CD4-positive, alpha-beta memory T cell (primary cell): ENCODE data around the gene WASF1. TPM values are rescaled to one million over a fixed set of nuclear protein-coding genes. Genes with fewer than 3 reads are reported as not detected.

Experiments used
- CTCF ChIA-PET: fragments of 350-600 bp; sonication (Branson Sonifier 250); formaldehyde crosslinking; loops from one replicate; lab custom pipeline; 2021; ENCODE audit warnings: inconsistent platforms; ENCODE audit not compliant: partially characterized antibody; lab: Charles Lee
- POLR2A ChIA-PET: fragments of 350-600 bp; sonication (Branson Sonifier 250); formaldehyde crosslinking; loops from one replicate; lab custom pipeline; 2021; ENCODE audit not compliant: partially characterized antibody; lab: Charles Lee
- DNase-seq, 5 donors: peaks; one replicate each; pipeline versions ENCODE4 v3.0.0 to v3.0.0-alpha.2; 2020 to 2022; ENCODE audit warnings: mixed read lengths in 1 of 5
- H3K27ac ChIP-seq: one replicate; pipeline ENCODE4 v1.7.0; 2013; ENCODE audit warnings: low read depth, low read length
- H3K27me3 ChIP-seq: 2 replicates; pipeline ENCODE4 v1.7.0; 2013; ENCODE audit warnings: mild to moderate bottlenecking, low read length, moderate library complexity; ENCODE audit not compliant: insufficient read depth
- H3K36me3 ChIP-seq: 2 replicates; pipeline ENCODE4 v1.7.0; 2013; ENCODE audit warnings: mild to moderate bottlenecking, low read length, moderate library complexity; ENCODE audit not compliant: insufficient read depth
- H3K4me1 ChIP-seq: 2 replicates; pipeline ENCODE4 v1.7.0; 2013; ENCODE audit warnings: mild to moderate bottlenecking, low read length, moderate library complexity; ENCODE audit not compliant: insufficient read depth
- H3K4me3 ChIP-seq, 2 donors: one replicate each; pipeline ENCODE4 v1.7.0; 2013; ENCODE audit warnings: low read length in 2 of 2, mild to moderate bottlenecking in 1 of 2
- H3K9me3 ChIP-seq, 2 donors: one replicate each; pipeline ENCODE4 v1.7.0; 2013; ENCODE audit warnings: low read length in 2 of 2, control low read depth in 1 of 2; ENCODE audit not compliant: control insufficient read depth in 1 of 2
- H3K27ac Mint-ChIP-seq, 7 donors: one replicate each; pipeline ENCODE4 v1.8.0; 2020 to 2021; ENCODE audit warnings: mixed read lengths in 7 of 7, mild to moderate bottlenecking in 6 of 7, inconsistent platforms in 3 of 7, moderate library complexity in 3 of 7
- H3K27me3 Mint-ChIP-seq, 2 donors: one replicate each; pipeline ENCODE4 v1.8.0; 2020 to 2021; ENCODE audit warnings: mixed read lengths in 2 of 2
- H3K36me3 Mint-ChIP-seq, 2 donors: one replicate each; pipeline ENCODE4 v1.8.0; 2020 to 2021; ENCODE audit warnings: mixed read lengths in 2 of 2, inconsistent platforms in 1 of 2, mild to moderate bottlenecking in 1 of 2
- H3K4me1 Mint-ChIP-seq, 4 donors: one replicate each; pipeline ENCODE4 v1.8.0; 2020 to 2021; ENCODE audit warnings: mixed read lengths in 4 of 4, mild to moderate bottlenecking in 1 of 4
- H3K4me3 Mint-ChIP-seq, 8 donors: one replicate each; pipeline ENCODE4 v1.8.0; 2020 to 2021; ENCODE audit warnings: mixed read lengths in 8 of 8, mild to moderate bottlenecking in 7 of 8, moderate library complexity in 6 of 8, inconsistent platforms in 3 of 8
- H3K9me3 Mint-ChIP-seq, 8 donors: one replicate each; pipeline ENCODE4 v1.8.0; 2020 to 2021; ENCODE audit warnings: mixed read lengths in 8 of 8, mild to moderate bottlenecking in 5 of 8, inconsistent platforms in 3 of 8, moderate library complexity in 1 of 8
- intact Hi-C: fragments of 100-400 bp; cut with micrococcal nuclease; formaldehyde crosslinking; loops from one replicate; pipeline ENCODE4 v1.15.1; 2023
- polyA plus RNA-seq, 2 donors: library from polyadenylated mRNA; unstranded; fragments of 300-500 nt; fragmentation: Illumina TruSeq; gene quantifications; one replicate each; pipeline ENCODE4 v1.2.3, GENCODE V29; 2021
- total RNA-seq, 2 experiments: library from RNA; stranded (reverse); gene quantifications; one replicate each; pipeline ENCODE4 v1.2.3, GENCODE V29; 2021

The WASF1 gene
- total and polyA plus RNA-seq, 4 experiments from 2014 or later, result 0.09 to 0.70 (median 0.26) TPM

- Histone ChIP-seq H3K9me3 (no peaks in the 10 kb centered on the region), H3K27me3 (no peaks in the 10 kb centered on the region), H3K4me3 (no peak overlapping the region), H3K27ac (no peak overlapping the region), H3K36me3 (no peaks in the 10 kb centered on the region), H3K4me1 (no peaks in the 10 kb centered on the region)
- H3K4me1 Mint-ChIP-seq, result no peaks in the 10 kb centered on the region
- ChIA-PET POLR2A (no interaction called here), CTCF (no interaction called here)
- no peak overlapping the region for H3K27ac Mint-ChIP-seq
- peaks cover 0 to 4% of the 10 kb centered on the region in 2 donors for H3K27me3 Mint-ChIP-seq
- H3K4me3 Mint-ChIP-seq, result no peak overlapping the region
- H3K36me3 Mint-ChIP-seq, result no peaks in the 10 kb centered on the region
- intact Hi-C loops, result no loop called here
- H3K9me3 Mint-ChIP-seq, result no peaks in the 10 kb centered on the region
- DNase-seq, result no peak
These were observed 84.4 kb downstream of the WASF1 start for GRCh38 chr6:110095101-110095500.

DNA sequence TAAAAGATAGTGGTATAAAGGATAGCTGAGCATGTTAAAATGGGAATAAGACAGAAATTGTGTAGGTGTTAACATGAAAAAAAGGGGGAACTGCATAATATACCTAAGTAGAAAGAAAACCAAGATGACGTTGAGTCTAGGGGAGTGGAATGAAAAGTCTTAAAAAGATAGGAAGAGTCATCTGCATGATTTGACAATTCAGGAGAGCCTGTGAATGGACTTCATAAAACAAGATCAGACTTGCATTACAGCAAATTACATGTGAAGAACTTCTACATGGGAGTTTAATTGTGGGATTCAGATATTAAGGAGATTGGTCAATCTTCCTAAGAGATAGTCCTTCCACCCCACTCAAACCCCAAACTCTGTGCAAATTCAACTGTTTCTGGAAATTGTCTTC, 85.5 kb downstream of the WASF1 start:
- Mint-ChIP-seq H3K27ac (no peak overlapping the region), H3K36me3 (no peaks in the 10 kb centered on the region), H3K4me1 (no peaks in the 10 kb centered on the region), H3K9me3 (peaks cover 0 to 3% (median 0%) of the 10 kb centered on the region in 8 donors), H3K4me3 (no peak overlapping the region), H3K27me3 (peaks cover 0 to 8% of the 10 kb centered on the region in 2 donors)
- no peaks in the 10 kb centered on the region for H3K4me1 ChIP-seq
- H3K9me3 ChIP-seq, result no peaks in the 10 kb centered on the region
- no peaks in the 10 kb centered on the region for H3K27me3 ChIP-seq
- ChIA-PET POLR2A (no interaction called here), CTCF (no interaction called here)
- no peak overlapping the region for H3K4me3 ChIP-seq
- no peak for DNase-seq
- no peak overlapping the region for H3K27ac ChIP-seq
- H3K36me3 ChIP-seq, result no peaks in the 10 kb centered on the region
- intact Hi-C loops, result no loop called here

DNA sequence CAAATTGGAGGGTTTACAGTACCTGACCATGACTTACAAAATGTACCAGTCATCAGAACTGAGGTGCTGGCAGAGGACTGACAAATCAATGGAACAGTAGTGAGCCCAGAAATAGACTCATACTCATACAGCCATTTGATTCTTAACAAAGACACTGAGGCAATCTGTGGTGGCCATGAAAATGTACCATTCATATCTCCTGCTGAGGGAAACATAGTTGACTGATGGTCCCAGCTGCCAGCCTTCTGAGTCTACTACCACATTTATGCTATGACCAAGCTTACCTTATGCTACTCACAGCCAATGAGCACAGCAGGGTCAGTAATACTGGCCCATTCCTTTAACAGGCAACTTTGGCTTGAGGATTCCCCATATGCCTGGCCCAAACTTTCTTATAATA, 88.6 kb downstream of the WASF1 start:
- POLR2A ChIA-PET, result no interaction called here
- Mint-ChIP-seq H3K4me1 (no peaks in the 10 kb centered on the region), H3K27ac (no peak overlapping the region), H3K9me3 (peaks cover 0 to 3% (median 0%) of the 10 kb centered on the region in 8 donors), H3K36me3 (no peaks in the 10 kb centered on the region), H3K4me3 (no peak overlapping the region), H3K27me3 (peaks cover 5 to 8% of the 10 kb centered on the region in 2 donors)
- Histone ChIP-seq H3K4me3 (no peak overlapping the region), H3K9me3 (no peaks in the 10 kb centered on the region), H3K27ac (no peak overlapping the region), H3K4me1 (no peaks in the 10 kb centered on the region), H3K27me3 (no peaks in the 10 kb centered on the region), H3K36me3 (no peaks in the 10 kb centered on the region)
- intact Hi-C loops, result no loop called here
- no peak for DNase-seq
- CTCF ChIA-PET, result no interaction called here

DNA sequence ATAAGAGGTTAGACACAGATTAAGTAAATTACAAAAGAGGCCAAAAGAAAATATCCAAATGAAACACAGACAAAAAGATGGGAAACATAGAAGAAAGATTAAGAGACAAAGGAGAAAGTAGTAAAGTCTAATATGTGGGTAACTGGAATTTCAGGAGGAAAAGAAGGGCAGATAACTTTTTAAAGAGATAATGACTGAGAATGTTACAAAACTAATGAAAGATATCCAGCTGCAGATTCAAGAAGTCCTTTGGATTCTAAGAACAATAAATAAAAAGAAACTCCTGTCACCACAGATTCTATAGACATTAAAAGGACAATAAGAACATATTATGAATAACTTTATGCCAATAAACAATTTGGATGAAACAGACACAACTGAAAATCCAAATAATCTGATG, 90.1 kb downstream of the WASF1 start:
- intact Hi-C loops, result no loop called here
- Histone ChIP-seq H3K36me3 (no peaks in the 10 kb centered on the region), H3K9me3 (no peaks in the 10 kb centered on the region), H3K27me3 (no peaks in the 10 kb centered on the region), H3K27ac (no peak overlapping the region), H3K4me1 (no peaks in the 10 kb centered on the region), H3K4me3 (no peak overlapping the region)
- no peak for DNase-seq
- no peaks in the 10 kb centered on the region for H3K36me3 Mint-ChIP-seq
- peaks cover 5 to 8% of the 10 kb centered on the region in 2 donors for H3K27me3 Mint-ChIP-seq
- CTCF ChIA-PET, result no interaction called here
- H3K9me3 Mint-ChIP-seq, result peaks cover 0 to 3% (median 0%) of the 10 kb centered on the region in 8 donors
- POLR2A ChIA-PET, result no interaction called here
- no peak overlapping the region for H3K4me3 Mint-ChIP-seq
- H3K4me1 Mint-ChIP-seq, result no peaks in the 10 kb centered on the region
- H3K27ac Mint-ChIP-seq, result no peak overlapping the region

GRCh38 chr6:110085285-110085684, 94.2 kb downstream of the WASF1 start:
- Histone ChIP-seq H3K27me3 (no peaks in the 10 kb centered on the region), H3K27ac (no peak overlapping the region), H3K4me3 (no peak overlapping the region), H3K36me3 (no peaks in the 10 kb centered on the region), H3K4me1 (no peaks in the 10 kb centered on the region), H3K9me3 (no peaks in the 10 kb centered on the region)
- peak overlapping the region in 1 of 7 donors; percentile 45 for H3K27ac Mint-ChIP-seq
- no peaks in the 10 kb centered on the region for H3K36me3 Mint-ChIP-seq
- intact Hi-C loops, result no loop called here
- peaks cover 0 to 3% (median 0%) of the 10 kb centered on the region in 8 donors for H3K9me3 Mint-ChIP-seq
- peaks cover 5 to 8% of the 10 kb centered on the region in 2 donors for H3K27me3 Mint-ChIP-seq
- no peak overlapping the region for H3K4me3 Mint-ChIP-seq
- no peak for DNase-seq
- H3K4me1 Mint-ChIP-seq, result no peaks in the 10 kb centered on the region
- ChIA-PET CTCF (interaction anchor here (1.0 kb wide), 1 partner anchor 10 kb away, joined by 3 read pairs; no protein-coding TSS in a partner anchor), POLR2A (no interaction called here)

DNA sequence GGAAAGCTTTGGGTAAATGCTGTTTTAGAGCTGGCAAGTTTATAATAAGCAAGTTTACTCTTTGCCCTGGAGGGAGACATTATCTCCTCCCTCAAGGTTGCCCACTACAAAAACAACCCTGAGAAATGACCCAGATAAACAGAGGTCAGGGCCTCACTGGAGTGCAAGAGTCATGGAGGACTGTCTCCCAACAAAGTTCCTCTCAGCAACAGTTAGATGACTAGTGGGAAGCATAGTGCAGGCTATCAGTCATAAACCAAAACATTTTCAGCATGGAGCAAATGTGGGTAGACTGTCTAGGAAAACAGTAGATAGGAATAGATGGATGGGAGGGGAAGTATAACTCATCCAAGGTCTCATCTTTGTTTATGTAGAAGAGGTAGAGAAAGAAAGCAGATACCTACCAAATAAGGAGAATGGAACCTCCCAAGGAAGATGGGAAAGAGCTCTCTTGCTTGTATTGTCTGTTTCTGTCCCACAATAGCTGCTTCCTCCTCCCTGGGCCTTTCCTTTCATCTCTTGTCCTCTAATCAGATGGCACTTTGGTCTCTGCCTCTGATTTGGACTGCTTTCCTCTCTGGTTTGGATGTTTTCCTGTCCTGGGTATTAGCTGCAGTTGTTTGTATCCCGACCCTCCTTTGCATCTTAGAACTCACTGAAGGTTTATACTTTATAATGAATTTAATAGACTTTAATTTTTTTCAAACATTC, 95.4 kb downstream of the WASF1 start:
- intact Hi-C loops, result no loop called here
- H3K4me3 Mint-ChIP-seq, result no peak overlapping the region

DNA sequence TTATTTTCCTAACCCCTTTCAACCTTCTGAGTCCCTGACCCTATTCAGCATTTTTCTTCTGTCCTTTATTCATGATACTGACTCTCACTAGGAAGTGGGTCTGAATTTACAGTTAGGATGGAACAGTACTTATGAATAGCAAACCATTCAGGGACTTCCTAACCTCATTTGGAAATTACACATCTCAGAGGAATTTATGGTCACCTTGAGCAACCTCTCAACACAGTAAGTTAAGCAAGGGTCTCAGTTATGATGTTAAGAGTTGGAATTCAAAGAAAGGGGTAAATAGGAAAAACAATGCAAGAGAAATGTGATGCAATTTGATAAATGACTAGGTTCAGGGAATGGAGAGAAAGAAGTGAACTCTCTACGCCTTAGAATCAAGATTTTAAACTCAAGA, 104.1 kb downstream of the WASF1 start:
- peaks cover 2 to 6% of the 10 kb centered on the region in 2 donors for H3K27me3 Mint-ChIP-seq
- H3K4me3 ChIP-seq, result no peak overlapping the region
- POLR2A ChIA-PET, result no interaction called here
- no peak for DNase-seq
- no peaks in the 10 kb centered on the region for H3K36me3 Mint-ChIP-seq
- no peak overlapping the region for H3K27ac Mint-ChIP-seq
- no peaks in the 10 kb centered on the region for H3K36me3 ChIP-seq
- no peaks in the 10 kb centered on the region for H3K27me3 ChIP-seq
- CTCF ChIA-PET, result no interaction called here
- peaks cover 0 to 2% (median 0%) of the 10 kb centered on the region in 8 donors for H3K9me3 Mint-ChIP-seq
- H3K4me1 ChIP-seq, result no peaks in the 10 kb centered on the region
- H3K27ac ChIP-seq, result no peak overlapping the region
- no peak overlapping the region for H3K4me3 Mint-ChIP-seq
- intact Hi-C loops, result no loop called here
- no peaks in the 10 kb centered on the region for H3K4me1 Mint-ChIP-seq
- H3K9me3 ChIP-seq, result no peaks in the 10 kb centered on the region

More for the DNA sequence above, 95.4 kb downstream of the WASF1 start:
- Mint-ChIP-seq H3K4me1 (no peaks in the 10 kb centered on the region), H3K27me3 (peaks cover 5 to 6% of the 10 kb centered on the region in 2 donors), H3K27ac (no peak overlapping the region), H3K9me3 (no peaks in the 10 kb centered on the region), H3K36me3 (no peaks in the 10 kb centered on the region)
- no peaks in the 10 kb centered on the region for H3K9me3 ChIP-seq
- POLR2A ChIA-PET, result no interaction called here
- H3K4me1 ChIP-seq, result no peaks in the 10 kb centered on the region
- H3K36me3 ChIP-seq, result no peaks in the 10 kb centered on the region
- no peak overlapping the region for H3K4me3 ChIP-seq
- CTCF ChIA-PET, result no interaction called here
- H3K27me3 ChIP-seq, result no peaks in the 10 kb centered on the region
- DNase-seq, result no peak
- no peak overlapping the region for H3K27ac ChIP-seq
